NT2/D1 (cell line): ENCODE measurements around the gene CLDN34.

Source experiments
- SUZ12 ChIP-seq: IDR thresholded peaks from 2 replicates; pipeline ENCODE4 v1.6.1; 2011; ENCODE audit not compliant: insufficient read length, insufficient read depth; ENCODE audit errors: extremely low read depth
- ZNF274 ChIP-seq: IDR thresholded peaks from 2 replicates; pipeline ENCODE4 v1.6.1; 2011; ENCODE audit warnings: mild to moderate bottlenecking, low read depth, low read length

DNA sequence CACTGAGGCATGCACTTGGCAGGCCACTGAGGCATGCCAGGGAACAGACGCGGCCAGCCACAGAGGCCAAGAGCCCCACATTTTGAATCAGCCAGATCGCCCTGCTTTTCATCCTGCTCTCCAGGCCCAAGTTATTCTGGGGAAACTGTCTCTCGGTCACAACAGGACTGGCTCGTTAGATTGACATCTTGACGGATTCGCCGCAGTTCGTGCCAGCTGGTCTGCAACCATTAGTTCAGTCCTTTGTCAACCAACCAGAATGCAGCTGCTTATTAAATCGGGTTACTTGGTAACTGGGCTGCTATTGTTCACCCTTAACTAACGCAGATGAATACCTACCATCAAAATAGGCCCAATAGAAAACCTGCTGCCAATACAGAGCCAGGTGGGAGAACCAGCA lies 16.7 kb downstream of the CLDN34 start:
- TF ChIP-seq ZNF274 (no peak), SUZ12 (no peak)
